Medulla oblongata (tissue), 1 donor: Measurements from ENCODE around the gene PREX1.

Experiments
- DNase-seq: peaks from one replicate; pipeline ENCODE4 v3.0.0-alpha.2; 2015; ENCODE audit errors: extremely low spot score

PREX1 gene

GRCh38 chr20:48681873-48682426 is 145.8 kb downstream of the PREX1 start:
- no peak for DNase-seq

- no peak for DNase-seq
Measured at GRCh38 chr20:48681201-48681872, 146.5 kb downstream of the PREX1 start.

GRCh38 chr20:48680650-48681049 is 147.1 kb downstream of the PREX1 start:
- no peak for DNase-seq

GRCh38 chr20:48679599-48679998 is 148.2 kb downstream of the PREX1 start:
- DNase-seq = no peak

GRCh38 chr20:48679011-48679410 is 148.8 kb downstream of the PREX1 start:
- no peak for DNase-seq

GRCh38 chr20:48678421-48678820 is 149.4 kb downstream of the PREX1 start:
- no peak for DNase-seq

- no peak for DNase-seq
Measured at GRCh38 chr20:48676795-48677460, 150.9 kb downstream of the PREX1 start.

GRCh38 chr20:48676125-48676524 is 151.7 kb downstream of the PREX1 start:
- DNase-seq = no peak

GRCh38 chr20:48674461-48674860 is 153.3 kb downstream of the PREX1 start:
- DNase-seq = no peak

- no peak for DNase-seq
Measured at GRCh38 chr20:48673507-48673906, 154.3 kb downstream of the PREX1 start.

GRCh38 chr20:48672324-48672723 is 155.5 kb downstream of the PREX1 start:
- DNase-seq = no peak

- no peak for DNase-seq
Measured at GRCh38 chr20:48671141-48671540, 156.7 kb downstream of the PREX1 start.

- no peak for DNase-seq
Measured at GRCh38 chr20:48669946-48670605, 157.7 kb downstream of the PREX1 start.

- peak; percentile 88 for DNase-seq
Measured at GRCh38 chr20:48668451-48668946, 159.3 kb downstream of the PREX1 start.

GRCh38 chr20:48667889-48668413 is 159.8 kb downstream of the PREX1 start:
- no peak for DNase-seq

- DNase-seq = no peak
Measured at GRCh38 chr20:48667481-48667880, 160.3 kb downstream of the PREX1 start.

- DNase-seq = no peak
Measured at GRCh38 chr20:48665785-48666184, 162.0 kb downstream of the PREX1 start.

- DNase-seq = no peak
Measured at GRCh38 chr20:48662711-48663110, 165.1 kb downstream of the PREX1 start.

GRCh38 chr20:48661575-48662455 is 166.0 kb downstream of the PREX1 start:
- DNase-seq = no peak

- no peak for DNase-seq
Measured at GRCh38 chr20:48660788-48661187, 167.0 kb downstream of the PREX1 start.

- no peak for DNase-seq
Measured at GRCh38 chr20:48659858-48660257, 167.9 kb downstream of the PREX1 start.
